Caco-2 (cell line): Measurements from ENCODE around the gene ATF6. TPM values are rescaled to one million over a fixed set of nuclear protein-coding genes. Genes with fewer than 3 reads are reported as not detected.

Experiments
- BruUV-seq: library from RNA; stranded (reverse); fragments of 400-500 nt; replicated peaks from 2 replicates; lab custom pipeline; 2021; lab: Mats Ljungman, UMichigan
- CTCF ChIA-PET: fragments of 300-600 bp; sonication (Branson Sonifier 250); formaldehyde crosslinking; loops from one replicate; lab custom pipeline; 2022; ENCODE audit warnings: antibody characterized with exemption; lab: Charles Lee
- POLR2A ChIA-PET: fragments of 300-600 bp; sonication (Branson Sonifier 250); formaldehyde crosslinking; loops from one replicate; lab custom pipeline; 2022; ENCODE audit warnings: antibody characterized with exemption; lab: Charles Lee
- DNase-seq, 2 experiments: peaks; one replicate each; pipeline versions ENCODE4 v3.0.0 to v3.0.0-alpha.2; 2020 to 2022
- H3K27me3 ChIP-seq: replicated peaks from 2 replicates; pipeline ENCODE4 v1.6.0; 2011; ENCODE audit warnings: low read length; ENCODE audit not compliant: control insufficient read depth, insufficient read depth
- H3K36me3 ChIP-seq: 2 replicates; pipeline ENCODE4 v1.5.1; 2011; ENCODE audit warnings: low read length; ENCODE audit not compliant: control insufficient read depth, insufficient read depth
- H3K4me1 ChIP-seq: fragments of 250-450 bp; sonication (Bioruptor Pico); 2 replicates; pipeline ENCODE4 v1.5.1; 2020; ENCODE audit warnings: mild to moderate bottlenecking
- H3K4me3 ChIP-seq: 2 replicates; pipeline ENCODE4 v1.5.1; 2011; ENCODE audit warnings: low read depth, mild to moderate bottlenecking, control low read depth, low read length
- H3K9me3 ChIP-seq: fragments of 250-450 bp; sonication (Bioruptor Pico); 2 replicates; pipeline ENCODE4 v1.5.1; 2020; ENCODE audit warnings: mild to moderate bottlenecking, moderate library complexity
- H3K27ac Mint-ChIP-seq: one replicate; pipeline ENCODE4 v1.8.0; 2022; ENCODE audit warnings: mixed read lengths; ENCODE audit not compliant: unreplicated experiment
- H3K27me3 Mint-ChIP-seq: one replicate; pipeline ENCODE4 v1.8.0; 2022; ENCODE audit warnings: mixed read lengths; ENCODE audit not compliant: insufficient read depth, unreplicated experiment
- H3K36me3 Mint-ChIP-seq: one replicate; pipeline ENCODE4 v1.8.0; 2022; ENCODE audit warnings: mild to moderate bottlenecking, mixed read lengths; ENCODE audit not compliant: insufficient read depth, unreplicated experiment
- H3K4me1 Mint-ChIP-seq: one replicate; pipeline ENCODE4 v1.8.0; 2022; ENCODE audit warnings: low read depth, mixed read lengths; ENCODE audit not compliant: unreplicated experiment
- H3K4me3 Mint-ChIP-seq: one replicate; pipeline ENCODE4 v1.8.0; 2022; ENCODE audit warnings: mild to moderate bottlenecking, moderate library complexity, mixed read lengths; ENCODE audit not compliant: unreplicated experiment
- H3K9me3 Mint-ChIP-seq: one replicate; pipeline ENCODE4 v1.8.0; 2022; ENCODE audit warnings: mixed read lengths; ENCODE audit not compliant: unreplicated experiment
- CTCF ChIP-seq, 2 experiments: fragments of 200-600 bp in 1 of 2; IDR thresholded peaks; 1 replicate in 1 of 2; 2 replicates in 1 of 2; pipeline versions ENCODE4 v1.5.1 to v1.8.0; 2011 to 2022; ENCODE audit warnings: antibody characterized with exemption in 1 of 2, control low read depth in 1 of 2, inconsistent platforms in 1 of 2, low read depth in 1 of 2, low read length in 1 of 2, mild to moderate bottlenecking in 1 of 2, moderate library complexity in 1 of 2; ENCODE audit not compliant: insufficient read depth in 1 of 2, severe bottlenecking in 1 of 2, unreplicated experiment in 1 of 2
- intact Hi-C: fragments of 100-400 bp; cut with micrococcal nuclease; formaldehyde crosslinking; loops from one replicate; pipeline ENCODE4 v1.10.0; 2022; ENCODE audit not compliant: unreplicated experiment
- total RNA-seq: library from RNA; stranded (reverse); gene quantifications from 2 replicates; pipeline ENCODE4 v1.2.3, GENCODE V29; 2022

The ATF6 gene
- total RNA-seq, 1 experiment from 2014 or later: 16.4 TPM

GRCh38 chr1:161836018-161836417 lies 69.9 kb downstream of the ATF6 start:
- BruUV-seq: no TSS peak
- no peak for DNase-seq
- Mint-ChIP-seq H3K36me3 (no peaks in the 10 kb centered on the region), H3K4me1 (no peaks in the 10 kb centered on the region), H3K9me3 (peaks cover 9% of the 10 kb centered on the region), H3K4me3 (no peak overlapping the region), H3K27me3 (no peaks in the 10 kb centered on the region), H3K27ac (no peak overlapping the region)
- H3K9me3 ChIP-seq: no peaks in the 10 kb centered on the region
- H3K4me3 ChIP-seq: no peak overlapping the region
- ChIA-PET POLR2A (no interaction called here), CTCF (no interaction called here)
- intact Hi-C loops: no loop called here
- no peaks in the 10 kb centered on the region for H3K4me1 ChIP-seq
- H3K27me3 ChIP-seq: no peaks in the 10 kb centered on the region
- TF ChIP-seq CTCF (IDR thresholded peaks at IDR 0.05; ENCODE audit: insufficient read depth in 1 of 2, low read depth in 1 of 2, low read length in 1 of 2, severe bottlenecking in 1 of 2, unreplicated experiment in 1 of 2): no peak
- H3K36me3 ChIP-seq: no peaks in the 10 kb centered on the region

GRCh38 chr1:161838362-161838761 lies 72.2 kb downstream of the ATF6 start:
- H3K27ac Mint-ChIP-seq: no peak overlapping the region
- intact Hi-C loops: no loop called here
- BruUV-seq: no TSS peak
- Histone ChIP-seq H3K36me3 (no peaks in the 10 kb centered on the region), H3K27me3 (no peaks in the 10 kb centered on the region), H3K9me3 (no peaks in the 10 kb centered on the region), H3K4me1 (no peaks in the 10 kb centered on the region), H3K4me3 (no peak overlapping the region)
- no peak overlapping the region for H3K4me3 Mint-ChIP-seq
- ChIA-PET POLR2A (no interaction called here), CTCF (no interaction called here)
- no peaks in the 10 kb centered on the region for H3K27me3 Mint-ChIP-seq
- H3K36me3 Mint-ChIP-seq: no peaks in the 10 kb centered on the region
- peaks cover 5% of the 10 kb centered on the region for H3K9me3 Mint-ChIP-seq
- no peaks in the 10 kb centered on the region for H3K4me1 Mint-ChIP-seq
- TF ChIP-seq CTCF (IDR thresholded peaks at IDR 0.05; ENCODE audit: insufficient read depth in 1 of 2, low read depth in 1 of 2, low read length in 1 of 2, severe bottlenecking in 1 of 2, unreplicated experiment in 1 of 2): no peak
- no peak for DNase-seq

- Histone ChIP-seq H3K36me3 (no peaks in the 10 kb centered on the region), H3K9me3 (no peaks in the 10 kb centered on the region), H3K4me3 (no peak overlapping the region), H3K27me3 (no peaks in the 10 kb centered on the region), H3K4me1 (no peaks in the 10 kb centered on the region)
- Mint-ChIP-seq H3K36me3 (peaks cover 1% of the 10 kb centered on the region), H3K27ac (no peak overlapping the region), H3K27me3 (no peaks in the 10 kb centered on the region), H3K4me3 (no peak overlapping the region), H3K9me3 (peaks cover under 1% of the 10 kb centered on the region), H3K4me1 (no peaks in the 10 kb centered on the region)
- ChIA-PET CTCF (no interaction called here), POLR2A (no interaction called here)
- TF ChIP-seq CTCF (IDR thresholded peaks at IDR 0.05; ENCODE audit: insufficient read depth in 1 of 2, low read depth in 1 of 2, low read length in 1 of 2, severe bottlenecking in 1 of 2, unreplicated experiment in 1 of 2): no peak
- no peak for DNase-seq
- intact Hi-C loops: no loop called here
- no TSS peak for BruUV-seq
These were observed 72.8 kb downstream of the ATF6 start for GRCh38 chr1:161838885-161839284.
